GM21515 (cell line): ENCODE results near the gene VCL.
"Not testable (repeated sequence)": the region's sequence is repeated elsewhere in the genome, so short reads cannot be mapped to it uniquely, and the experiment has no call there.

Experiments
- ATAC-seq: cut with Tn5 transposase; IDR thresholded peaks from one replicate; pipeline ENCODE4 v1.9.1; 2021; ENCODE audit not compliant: unreplicated experiment

VCL gene

DNA sequence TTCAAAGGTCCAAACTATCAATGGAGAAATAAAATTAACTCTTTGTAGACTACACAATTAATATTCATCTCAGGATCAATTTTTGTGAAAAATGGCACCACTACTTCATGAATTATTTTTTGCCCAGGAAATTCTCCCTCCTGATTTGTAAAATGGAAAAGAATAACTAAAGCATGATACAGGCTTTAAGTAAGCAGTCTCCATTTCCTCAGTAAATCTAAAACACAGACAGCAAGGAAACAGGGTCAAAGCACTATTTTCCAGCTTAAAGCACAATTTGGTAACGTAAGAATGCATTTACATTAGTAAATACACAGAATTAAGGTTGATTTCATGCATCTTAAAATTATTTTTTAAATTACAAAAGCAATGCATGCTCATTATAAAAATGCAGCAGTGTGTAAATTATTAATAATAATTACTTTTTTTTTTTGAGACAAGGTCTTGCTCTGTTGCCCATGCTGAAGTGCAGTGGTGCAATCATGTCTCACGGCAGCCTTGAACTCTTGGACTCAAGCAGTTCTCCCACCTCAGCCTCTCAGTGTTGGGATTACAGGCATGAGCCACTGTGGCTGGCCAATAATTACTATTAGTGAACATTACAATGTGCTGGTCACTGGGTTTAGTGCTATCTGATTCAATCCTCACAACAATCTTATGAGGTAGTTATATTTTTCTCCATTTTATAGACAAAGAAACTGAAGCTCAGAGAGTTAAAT lies 26.1 kb upstream of the VCL start:
- ATAC-seq = no peak

DNA sequence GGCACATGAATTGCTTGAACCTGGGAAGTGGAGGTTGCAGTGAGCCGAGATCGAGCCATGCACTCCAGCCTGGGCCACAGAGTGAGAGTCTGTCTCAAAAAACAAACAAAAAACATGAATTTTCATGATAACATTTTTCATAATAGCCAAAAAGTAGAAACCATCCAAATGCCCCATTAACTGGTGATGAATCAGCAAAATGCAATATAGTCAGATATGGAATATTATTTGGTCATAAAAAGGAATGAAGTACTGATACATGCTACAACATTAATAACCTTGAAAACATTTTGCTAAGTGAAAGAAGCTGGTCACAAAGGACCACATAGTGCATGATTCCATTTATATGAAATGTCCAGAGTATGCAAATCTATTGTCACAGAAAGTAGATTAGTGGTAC lies 24.5 kb upstream of the VCL start:
- ATAC-seq = no peak

DNA sequence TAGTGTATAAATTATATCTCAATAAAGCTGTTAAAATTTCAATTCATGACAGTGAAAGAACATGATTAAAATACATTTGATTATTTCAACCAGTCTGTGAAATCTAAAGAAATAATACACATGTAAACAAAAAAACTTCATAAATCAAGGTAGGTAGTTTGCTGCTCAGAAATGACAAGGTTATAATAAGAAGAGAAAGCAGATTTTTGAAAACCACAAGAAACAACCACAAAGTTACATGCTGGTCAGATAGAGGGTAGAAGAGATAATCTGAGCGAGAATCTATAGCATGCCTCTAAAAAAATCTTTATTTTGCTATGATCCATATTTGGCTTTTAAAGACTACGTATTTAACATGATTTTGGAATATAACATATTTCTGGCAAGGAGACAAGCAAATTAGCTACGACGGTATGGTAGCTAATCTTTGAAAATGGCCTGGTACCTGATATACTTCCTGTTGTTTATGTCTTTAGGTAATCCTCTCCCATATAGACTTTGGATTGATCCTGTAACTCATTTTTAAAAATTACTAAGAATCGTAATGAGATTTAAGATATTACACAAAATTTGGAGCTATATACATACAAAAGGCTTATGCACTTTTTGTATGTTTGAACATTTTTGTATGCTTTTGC lies 23.5 kb upstream of the VCL start:
- no peak for ATAC-seq

DNA sequence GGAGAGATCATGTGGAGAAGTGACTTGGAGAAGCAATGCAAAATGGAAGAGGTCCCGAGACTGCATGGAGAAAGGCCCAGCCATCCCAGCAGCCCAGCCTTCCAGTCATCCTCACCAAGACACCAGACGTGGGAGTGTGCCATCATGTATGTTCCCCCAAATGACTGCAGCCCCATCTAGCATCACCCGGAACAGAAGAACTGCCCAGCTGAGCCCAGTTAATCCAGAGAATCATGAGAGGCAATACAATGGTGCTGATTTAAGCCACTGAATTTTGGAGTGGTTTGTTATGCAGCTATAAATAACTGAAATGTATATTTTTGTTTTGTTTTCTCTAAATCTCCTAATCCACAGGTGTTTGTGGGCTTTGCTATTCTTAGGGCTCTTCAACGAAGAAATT lies 22.5 kb upstream of the VCL start:
- ATAC-seq = no peak

DNA sequence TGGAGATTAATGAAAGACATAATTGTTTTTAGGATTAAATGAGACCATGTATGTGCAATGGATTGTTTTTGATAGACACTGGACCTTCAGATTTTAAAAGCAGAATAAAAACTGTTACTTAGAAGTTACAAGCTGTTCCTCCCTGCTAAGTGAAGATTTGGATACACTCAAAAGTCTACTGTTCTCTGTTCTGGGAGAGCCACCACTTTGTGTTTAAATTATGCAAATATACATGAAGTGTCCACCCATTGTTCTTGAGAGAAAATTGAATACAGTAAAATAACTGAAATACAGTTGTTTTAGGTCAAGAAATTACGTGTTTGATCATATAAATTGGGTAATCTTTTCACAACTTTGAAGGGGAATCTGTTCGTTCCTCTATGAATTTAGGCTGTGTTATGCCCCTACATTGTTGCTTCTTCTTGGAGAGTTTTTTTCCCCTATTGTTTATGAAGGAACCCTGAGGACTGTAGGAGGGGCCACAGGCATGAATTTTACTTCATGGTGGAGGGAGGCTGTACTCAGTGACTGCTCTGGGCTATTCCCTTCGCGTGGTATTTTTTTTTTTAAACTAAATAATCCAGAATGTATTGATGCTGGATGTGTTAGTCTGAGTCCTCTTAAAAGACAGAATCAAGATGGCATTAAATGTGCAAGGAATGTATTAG lies 18.6 kb upstream of the VCL start:
- no peak for ATAC-seq

DNA sequence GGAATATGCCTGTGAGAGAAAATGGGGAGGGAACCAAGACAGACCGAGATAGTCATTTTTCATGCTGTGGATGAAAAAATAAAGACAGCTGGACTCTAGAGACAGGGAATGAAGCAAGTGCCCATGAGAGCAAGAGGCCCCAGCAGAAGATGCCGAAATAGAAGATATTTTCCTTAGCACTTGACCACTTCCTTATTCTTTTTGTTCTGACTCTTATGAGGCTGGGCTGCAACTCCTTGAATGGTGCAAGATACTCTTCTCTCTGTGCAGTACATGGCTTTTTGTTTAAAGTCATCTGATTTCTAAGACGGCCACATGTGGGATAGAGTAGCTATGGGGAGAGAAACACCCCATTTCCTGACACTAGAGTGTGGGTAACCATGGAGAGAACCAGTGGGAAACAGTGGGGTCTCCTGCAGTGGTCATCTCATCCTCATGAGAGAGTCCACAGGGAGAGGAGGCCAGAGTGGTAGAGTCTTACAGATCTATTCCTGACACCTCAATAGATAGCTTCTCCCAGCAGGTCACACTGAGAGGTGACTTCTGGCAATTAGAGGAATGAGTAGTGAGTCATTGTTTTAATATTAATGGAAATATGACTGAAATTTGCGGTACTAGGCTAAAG lies 18.0 kb upstream of the VCL start:
- no peak for ATAC-seq

DNA sequence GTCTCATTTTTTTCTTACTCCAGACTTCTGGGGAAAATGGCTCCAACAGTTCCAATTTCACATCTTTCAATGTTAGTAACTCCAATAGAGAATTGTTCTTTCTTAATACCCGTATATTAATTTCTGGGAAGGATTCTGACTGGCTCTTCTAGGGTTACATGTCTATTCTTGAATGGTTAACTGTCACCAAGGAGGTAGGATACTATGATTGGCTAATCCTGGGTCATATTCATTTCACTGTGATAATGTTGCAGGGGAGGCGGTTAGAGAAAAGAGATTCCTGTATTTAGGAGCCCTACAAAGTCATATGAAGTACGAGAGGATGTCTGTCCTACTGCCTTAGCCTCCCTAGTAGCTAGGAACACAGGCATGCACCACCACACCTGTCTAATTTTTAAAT lies 16.1 kb upstream of the VCL start:
- no peak for ATAC-seq

DNA sequence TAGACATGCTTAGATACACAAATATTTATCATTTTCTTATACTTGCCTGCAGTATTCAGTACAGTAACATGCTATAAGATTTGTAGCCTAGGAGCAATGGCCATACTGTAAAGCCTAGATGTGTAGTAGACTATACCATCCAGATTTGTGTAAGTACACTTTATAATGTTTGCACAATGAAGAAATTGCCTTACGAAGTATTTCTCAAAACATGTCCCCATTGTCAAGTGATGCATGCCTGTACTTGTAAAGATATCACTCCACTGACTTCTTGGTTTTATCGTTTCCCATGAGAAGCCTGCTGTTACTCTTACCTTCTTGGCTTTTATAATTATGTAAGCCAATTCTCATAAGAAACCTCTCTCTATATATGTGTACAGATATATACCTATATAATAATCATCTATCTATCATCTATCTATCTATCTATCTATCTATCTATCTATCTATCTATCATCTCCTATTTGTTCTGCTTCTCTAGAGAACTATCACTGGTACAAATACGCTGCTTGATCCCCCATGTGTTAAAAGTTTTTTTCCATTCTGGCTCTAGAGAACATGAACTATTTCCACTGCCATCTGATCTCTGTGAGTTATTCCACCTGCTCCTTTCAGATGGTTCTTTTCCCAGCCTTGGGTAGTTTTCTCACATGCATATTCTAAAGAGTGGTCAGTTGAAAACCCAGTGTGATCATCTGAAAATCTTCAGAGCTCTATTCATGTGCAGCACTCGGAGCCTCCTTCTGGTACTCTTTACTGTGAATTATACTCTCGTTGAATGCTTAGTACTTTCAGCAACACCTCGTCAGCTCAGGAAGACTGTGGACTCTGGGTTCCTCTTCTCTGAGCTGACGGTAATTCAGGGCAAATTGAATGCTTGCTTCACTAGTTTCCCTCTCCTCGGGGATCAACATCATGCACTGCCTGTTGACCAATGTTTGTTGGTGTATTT lies 14.5 kb upstream of the VCL start:
- no peak for ATAC-seq

DNA sequence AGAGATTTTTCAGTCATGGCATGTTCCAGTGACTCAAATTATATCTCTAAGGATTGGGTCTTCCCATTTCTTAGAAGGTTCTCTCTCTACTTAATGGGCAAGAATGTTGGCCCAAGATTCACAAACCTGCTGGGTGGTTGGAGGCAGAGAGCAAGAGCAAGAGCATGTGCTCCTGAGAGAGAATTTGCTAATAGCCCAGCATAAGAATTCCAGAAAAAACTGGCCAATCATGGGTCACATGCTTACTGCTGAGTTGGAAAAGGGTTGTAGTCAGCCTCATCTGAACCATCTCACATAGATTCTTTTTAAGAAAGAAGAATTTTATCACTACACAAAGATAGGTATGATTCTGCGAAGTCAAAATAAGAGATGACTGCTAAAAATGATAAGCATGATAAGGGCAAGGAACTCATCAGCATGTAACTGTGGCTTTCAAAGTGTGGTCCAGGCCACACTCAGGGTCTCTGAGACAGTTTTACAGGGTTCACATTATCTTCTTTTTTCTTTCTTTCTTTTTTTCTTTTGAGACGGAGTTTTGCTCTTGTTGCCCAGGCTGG lies 8.2 kb upstream of the VCL start:
- no peak for ATAC-seq

DNA sequence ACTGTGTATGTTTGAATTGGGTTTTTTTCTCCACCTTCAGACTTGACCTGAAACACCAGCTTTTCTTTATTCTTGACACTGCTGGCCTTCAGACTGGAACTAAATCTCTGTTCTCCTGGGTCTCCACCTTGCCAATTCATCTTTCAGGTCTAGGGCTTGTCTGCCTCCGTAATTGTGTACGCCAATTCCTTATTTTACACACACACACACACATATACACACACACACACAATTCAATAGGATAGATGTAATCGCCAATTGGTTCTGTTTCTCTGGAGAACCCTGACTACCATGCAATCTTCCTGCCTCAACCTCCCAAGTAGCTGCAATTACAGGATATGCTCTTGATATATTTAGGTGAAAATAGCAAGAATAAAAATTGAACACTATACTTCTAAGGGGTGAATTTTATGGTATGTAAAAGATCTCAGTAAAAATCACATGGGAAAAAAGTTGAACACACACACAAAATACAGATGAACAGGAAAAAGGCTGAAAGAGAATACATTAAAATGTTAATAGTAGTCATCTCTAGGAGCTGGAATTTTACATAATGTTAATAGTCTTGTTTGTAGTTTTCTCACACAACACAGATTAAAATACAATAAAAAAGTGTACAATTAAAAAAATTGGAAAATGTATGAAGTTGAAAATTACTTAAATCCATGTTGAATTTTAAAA lies 6.6 kb upstream of the VCL start:
- no peak for ATAC-seq

DNA sequence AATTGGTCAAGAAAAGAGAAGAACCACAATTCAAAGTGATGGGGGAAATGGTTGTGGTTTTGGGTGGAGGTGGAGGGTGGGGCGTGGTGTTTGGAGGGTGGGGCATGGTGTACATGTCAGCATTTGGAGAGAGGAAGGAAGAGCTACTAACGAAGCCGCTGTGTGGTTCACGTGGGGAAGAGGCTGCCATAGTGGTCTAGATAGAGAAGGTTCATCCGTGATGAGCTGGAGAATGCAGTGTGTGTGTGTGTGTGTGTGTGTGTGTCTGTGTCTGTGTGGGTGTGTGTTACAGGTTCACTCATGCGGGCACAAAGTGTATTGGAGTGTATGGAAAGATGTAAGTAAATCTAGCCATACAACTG lies 6.1 kb upstream of the VCL start:
- peak; percentile 68 for ATAC-seq

DNA sequence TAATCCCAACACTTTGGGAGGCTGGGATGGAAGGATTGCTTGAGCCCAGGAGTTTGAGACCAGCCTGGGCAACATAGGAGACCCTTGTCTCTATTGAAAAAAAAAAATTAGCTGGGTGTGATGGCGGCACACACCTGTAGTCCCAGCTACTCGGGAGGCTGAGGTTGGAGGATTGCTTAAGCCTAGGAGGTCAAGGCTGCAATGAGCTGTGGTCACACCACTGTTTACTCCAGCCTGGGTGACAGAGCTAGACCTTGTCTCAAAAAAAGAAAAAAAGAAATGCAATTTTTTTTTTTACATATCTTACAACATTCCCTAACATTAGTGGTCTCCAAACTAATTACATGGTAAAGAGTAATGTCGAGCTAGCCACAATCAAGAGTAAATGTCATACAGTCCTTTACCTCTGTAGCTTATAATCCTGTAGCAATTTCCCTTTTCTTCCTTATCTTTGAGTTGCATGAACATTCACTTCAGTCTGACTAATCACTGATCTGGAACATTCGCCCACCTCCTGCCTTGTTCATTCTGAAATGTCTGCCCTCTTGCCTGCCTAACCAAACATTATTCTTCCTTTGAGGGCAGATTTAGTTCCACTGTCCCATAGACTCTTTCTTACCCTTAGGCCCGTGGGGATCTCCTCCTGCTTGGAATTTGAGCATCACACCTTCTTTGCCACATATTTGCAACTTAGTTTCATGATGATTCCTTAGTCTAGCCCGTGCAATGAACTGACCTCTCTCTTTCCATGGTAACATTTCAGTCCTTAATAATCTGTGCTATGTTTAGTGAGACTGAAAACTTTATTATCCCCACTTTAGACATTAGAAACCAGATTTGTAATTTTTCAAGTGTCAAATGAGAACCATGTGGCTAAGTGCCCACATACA lies 4.8 kb upstream of the VCL start:
- no peak for ATAC-seq

DNA sequence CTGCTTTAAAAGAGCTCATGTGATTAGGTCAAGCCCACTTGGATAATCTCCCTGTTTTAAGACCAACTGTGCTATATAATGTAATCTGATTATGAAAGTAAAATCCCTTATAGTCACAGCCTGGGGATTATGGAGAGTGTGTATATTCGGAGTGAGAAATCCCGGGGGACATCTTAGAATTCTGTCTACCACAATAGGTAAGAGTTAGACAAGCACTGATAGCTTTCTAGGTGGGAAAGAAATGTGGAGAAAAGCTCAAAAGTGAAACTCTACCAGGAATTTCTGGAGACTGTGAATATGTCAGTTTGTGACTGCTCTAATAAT lies 2.9 kb upstream of the VCL start:
- no peak for ATAC-seq

DNA sequence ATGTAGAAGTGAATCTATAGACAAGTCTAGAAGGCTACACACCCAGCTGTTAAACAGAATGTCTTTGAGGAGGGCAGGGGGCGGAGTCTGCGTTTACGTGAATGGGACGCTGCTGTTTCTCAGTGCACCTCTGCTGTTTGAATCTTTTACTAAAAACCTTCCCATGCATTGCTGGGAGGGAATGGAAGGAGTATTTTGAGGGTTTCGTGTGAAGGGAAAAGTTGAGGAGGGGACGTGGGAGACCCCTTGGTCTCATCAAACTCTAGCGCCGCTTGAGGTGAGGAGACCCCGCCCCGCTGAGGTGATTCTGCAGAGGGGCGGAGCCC lies 492 bp upstream of the VCL start:
- peak; percentile 41 for ATAC-seq

DNA sequence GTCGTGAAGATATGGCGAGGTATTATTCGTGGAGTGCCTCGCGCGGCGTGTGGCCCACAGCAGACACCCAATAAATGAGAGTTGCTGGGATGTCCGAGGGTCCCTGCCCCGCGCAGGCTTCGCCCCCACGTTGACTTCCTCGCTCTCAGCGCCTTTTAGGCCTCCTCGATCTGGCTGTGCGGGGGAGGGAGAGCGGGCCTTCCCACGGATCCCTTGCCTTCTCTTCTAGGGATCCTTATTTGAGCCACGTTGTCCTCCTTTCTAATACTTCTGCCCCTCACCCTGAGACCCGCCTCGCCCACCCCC lies 660 bp downstream of the VCL start:
- ATAC-seq = no peak

DNA sequence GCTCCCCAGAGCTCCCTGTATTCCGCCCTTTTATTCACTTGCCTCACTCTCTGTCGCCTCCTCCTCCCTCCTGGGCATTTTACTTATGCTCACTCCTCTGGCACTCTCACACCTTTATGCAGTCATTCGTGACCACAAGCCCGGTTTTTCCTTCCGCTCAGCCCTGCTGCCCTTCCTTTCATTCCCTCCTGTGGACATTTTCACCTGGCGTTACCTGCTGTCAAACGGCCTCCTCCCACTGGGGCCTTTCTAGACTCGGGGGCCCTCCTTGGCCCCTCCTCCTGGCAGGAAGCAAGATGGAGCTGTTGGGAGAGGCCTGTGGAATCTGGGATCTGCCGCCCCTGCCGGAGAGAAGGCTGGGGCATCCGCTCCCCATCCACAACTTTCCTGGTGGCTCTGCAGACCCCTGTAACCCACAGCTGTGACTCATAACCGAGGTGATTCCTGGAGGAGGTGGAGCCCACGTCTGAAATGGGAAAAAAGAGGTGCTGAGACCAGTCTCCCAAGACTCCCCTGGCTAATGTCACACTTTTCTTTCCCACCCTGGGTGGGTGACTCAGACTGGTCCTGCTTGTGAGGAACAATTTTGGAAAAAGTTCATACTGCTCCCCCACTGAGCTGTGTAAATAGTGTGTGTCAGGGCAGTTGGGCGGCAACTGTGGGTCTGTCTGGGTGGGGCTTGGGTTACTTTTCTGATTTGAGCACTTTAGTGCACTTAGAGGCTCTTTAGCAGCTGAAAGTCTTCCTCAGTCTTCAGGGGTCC lies 1.2 kb downstream of the VCL start:
- ATAC-seq = no peak

DNA sequence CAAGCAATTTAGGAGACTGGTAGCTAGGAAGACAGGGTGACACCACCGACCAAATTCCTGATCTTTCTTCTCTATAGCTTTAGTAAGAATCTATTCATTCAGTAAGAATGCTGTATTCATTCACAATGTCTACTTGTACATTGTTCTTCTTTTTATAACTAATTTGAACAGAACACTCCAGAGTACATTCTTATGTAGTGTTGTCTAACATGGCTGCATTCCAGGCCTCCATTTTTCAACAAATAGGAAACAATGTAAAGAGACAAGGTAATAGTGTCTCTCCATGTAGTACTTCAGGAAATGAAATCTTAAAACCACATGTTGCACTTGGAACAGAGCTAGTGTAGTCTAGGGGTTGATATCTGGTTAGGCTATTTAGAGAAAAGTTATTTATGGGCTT lies 1.8 kb downstream of the VCL start:
- no peak for ATAC-seq

DNA sequence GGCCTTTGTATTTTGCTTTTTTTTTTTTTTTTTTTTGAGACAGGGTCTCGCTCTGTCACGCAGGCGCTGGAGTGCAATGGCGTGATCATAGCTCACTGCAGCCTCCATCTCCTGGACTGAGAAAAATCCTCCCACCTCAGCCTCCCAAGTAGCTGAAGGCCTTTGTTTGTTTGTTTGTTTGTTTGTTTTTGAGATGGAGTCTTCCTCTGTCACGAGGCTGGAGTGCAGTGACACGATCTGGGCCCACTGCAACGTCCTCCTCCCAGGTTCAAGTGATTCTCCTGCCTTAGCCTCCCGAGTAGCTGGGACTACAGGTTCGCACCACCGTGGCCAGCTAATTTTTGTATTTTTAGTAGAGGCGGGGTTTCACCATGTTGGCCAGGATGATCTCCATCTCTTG lies 2.3 kb downstream of the VCL start:
- not testable (repeated sequence) for ATAC-seq
